Activated CD4-positive, alpha-beta T cell treated with anti-CD3 and anti-CD28 coated beads, Interleukin-10, Interleukin-2, amounts not matched to agents 100 ng/mL and 50 ng/mL, durations not matched to agents 16 hours and 8 hours (primary cell): ENCODE measurements around the gene TARS2.

Experiments used
- DNase-seq: peaks from one replicate; pipeline ENCODE4 v3.0.0-alpha.2; 2020

The TARS2 gene

DNA sequence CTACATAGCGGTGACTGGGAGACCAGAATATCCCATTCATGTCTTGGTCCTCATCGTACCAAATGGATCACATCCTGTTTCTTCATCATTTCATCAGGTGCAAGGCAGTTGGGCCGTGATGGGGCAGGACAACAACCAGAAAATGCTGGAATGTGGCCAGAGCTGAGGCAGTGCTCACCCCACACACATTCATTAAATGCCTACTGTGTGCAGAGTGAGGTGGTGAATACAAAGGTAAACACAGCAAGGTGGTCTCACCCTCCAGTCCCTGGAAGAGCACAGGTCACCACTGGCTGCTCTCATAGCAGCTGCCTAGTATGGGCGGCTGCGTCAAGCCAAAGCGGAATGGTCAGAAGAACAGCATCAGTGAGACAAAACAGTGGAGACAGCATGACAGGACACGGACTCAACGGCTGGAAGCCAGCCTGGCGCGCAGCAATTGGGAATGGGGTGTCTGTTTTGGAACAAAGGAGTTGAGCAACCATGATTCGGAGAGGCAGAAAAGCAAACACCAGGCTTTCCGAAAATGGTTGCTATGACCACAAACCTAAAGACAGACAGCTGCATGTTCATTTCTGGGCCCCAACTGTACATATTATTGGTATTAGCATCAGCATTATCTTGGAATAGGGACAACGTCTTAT is 56.4 kb downstream of the TARS2 start:
- DNase-seq: no peak

DNA sequence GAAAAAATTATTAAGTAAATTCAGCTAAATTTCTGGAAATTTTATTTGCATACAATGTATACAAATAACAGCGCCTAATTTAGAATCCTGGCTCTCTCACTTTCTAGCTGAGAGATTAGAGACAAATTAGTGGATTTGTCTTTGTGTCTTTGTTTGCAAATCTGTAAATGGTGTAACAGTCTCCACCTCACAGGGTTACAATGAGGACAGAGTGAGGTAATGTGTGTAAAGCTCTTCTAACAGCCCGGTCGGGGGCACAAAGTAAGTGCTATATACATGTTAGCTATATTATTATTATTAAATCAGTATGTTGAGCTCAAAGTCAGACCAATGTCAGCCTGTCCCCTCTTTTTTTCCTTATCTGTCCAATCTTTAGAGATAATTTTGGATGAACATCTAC is 57.0 kb downstream of the TARS2 start:
- no peak for DNase-seq

DNA sequence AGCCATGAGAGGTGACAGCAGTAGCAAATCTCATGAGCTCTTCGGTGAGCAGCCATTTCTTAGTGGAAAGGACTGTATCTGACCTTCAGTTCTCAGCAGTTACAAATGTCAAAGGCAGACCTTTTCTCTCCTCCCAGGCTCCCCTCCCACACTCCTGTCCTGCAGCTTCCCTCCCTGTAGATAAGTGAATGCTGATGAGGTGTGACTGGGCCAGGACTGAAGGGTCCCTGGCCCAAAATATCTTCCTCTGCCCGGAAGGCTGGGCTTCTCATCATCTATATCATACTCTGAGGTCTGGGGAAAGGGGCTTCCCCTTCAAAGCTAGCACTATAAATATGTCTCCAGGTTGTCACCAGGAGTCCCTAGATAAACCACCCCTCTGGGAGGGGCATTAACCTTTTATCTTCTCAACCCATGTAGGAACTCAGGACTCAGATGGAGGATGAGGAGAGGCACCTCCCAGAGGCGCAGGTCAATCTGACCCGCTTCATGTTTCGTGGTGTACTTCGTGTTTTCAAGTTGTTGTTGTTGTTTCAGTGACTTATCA is 58.3 kb downstream of the TARS2 start:
- no peak for DNase-seq

DNA sequence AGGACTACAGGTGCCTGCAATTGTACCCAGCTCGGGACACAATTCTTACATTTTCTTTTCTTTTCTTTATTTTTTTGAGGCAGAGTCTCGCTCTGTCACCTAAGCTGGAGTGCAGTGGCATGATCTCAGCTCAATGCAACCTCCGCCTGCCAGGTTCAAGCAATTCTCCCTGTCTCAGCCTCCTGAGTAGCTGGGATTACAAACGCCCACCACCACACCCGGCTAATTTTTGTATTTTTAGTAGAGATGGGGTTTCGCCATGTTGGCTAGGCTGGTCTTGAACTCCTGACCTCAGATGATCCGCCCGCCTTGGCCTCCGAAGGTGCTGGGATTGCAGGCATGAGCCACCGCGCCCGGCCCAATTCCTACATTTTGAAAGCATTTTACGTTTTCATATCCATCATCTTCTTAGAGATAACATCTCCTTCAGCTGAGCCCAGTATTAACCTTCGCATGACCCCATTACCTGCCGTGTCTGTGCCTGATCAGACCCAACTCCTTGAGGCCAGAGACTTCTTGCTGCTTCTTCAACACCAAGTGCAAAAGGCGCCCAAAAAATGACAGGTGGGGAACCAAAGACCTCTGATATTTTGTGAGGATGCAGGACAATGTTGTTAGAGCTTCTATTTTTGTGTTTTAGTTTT is 59.2 kb downstream of the TARS2 start:
- DNase-seq: no peak

DNA sequence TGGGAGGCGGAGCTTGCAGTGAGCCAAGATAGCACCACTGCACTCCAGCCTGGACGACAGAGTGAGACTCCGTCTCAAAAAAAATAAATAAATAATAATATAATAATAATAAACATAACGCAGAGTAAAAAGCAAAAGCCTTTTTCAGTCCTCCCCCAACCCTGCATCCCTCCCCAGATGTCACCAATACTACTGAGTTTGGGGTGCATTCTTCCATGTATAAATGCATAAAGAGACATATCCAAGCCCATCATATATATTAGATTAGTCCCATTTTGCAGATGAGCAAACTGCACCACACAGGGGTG is 61.1 kb downstream of the TARS2 start:
- no peak for DNase-seq

DNA sequence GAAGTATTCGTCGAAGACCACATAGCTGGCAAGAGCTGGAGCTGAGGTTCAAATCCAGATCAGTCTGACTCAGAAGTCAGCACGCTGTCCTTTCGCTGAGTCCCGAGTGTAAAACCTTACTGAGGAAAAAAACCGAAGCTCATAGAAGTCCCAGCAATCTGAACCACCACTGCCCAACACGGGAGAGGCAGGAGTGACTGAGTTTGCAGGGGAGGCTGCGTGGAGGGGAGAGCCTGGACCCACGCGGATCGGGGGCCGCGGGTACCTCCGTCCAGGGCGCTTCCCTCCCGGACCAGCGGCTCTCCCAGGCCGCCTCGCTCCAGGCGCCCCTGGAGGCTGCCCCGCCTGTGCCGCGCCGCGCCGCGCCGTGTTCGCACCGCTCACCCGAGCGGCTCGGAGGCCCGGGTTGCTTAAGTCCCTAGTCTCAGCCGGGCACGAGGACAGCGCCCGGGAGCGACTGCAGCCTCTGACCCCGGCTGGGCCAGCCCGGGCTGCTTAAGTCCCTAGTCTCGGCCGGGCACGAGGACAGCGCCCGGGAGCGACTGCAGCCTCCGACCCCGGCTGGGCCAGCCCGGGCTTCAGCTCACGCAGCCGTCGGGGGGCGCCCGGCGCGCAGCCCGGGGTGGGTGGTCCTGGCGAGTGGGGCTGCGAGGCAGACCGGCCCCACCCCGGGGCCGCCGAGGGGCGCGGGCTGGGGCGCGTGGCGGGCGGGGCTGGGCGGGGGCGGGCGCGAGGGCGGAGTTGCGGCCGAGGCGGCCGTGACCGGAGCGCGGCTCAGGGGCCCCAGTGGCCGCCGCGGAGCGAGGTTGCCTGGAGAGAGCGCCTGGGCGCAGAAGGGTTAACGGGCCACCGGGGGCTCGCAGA is 61.6 kb downstream of the TARS2 start, which contains the start of gene ADAMTSL4:
Gene ADAMTSL4, plus strand, starts transcription at position 777 of the 864 bp plus-strand sequence. CDS start 2,881 bp downstream, outside the sequence.
- peak; percentile 40 for DNase-seq

DNA sequence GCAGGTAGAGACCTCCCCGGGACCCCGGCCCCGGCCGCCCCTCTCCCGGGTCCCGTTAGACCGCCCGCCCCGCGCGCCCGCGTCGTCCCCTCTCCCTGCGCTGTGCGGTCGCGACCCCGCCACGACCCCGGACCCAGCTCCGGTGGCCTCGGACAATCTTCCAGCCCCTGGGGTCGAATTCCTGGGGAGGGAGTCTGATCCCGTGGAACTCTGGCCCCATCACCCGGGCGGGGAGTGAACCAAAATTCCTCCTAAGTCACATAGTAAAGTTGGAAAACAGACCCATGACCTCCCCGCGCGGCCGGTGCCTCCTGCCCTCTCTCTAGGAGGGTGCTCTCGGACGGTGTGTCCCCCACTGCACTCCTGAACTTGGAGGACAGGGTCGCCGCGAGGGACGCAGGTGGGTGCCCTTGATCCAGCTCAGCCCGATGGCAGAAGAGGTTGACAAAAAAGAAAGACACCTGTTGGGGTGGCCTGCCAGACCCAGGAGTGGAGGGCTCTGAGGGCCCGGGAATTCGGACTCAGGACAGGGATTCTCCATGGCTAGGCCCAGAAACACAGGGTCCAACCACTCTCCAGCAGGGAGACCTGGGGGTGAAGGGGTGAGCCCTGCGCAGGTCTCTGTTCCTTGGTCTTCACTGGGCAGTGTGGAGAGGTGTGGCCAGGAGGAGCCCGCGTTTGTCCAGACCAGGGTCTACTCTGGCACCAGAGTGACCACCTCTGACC is 62.4 kb downstream of the TARS2 start:
- no peak for DNase-seq

DNA sequence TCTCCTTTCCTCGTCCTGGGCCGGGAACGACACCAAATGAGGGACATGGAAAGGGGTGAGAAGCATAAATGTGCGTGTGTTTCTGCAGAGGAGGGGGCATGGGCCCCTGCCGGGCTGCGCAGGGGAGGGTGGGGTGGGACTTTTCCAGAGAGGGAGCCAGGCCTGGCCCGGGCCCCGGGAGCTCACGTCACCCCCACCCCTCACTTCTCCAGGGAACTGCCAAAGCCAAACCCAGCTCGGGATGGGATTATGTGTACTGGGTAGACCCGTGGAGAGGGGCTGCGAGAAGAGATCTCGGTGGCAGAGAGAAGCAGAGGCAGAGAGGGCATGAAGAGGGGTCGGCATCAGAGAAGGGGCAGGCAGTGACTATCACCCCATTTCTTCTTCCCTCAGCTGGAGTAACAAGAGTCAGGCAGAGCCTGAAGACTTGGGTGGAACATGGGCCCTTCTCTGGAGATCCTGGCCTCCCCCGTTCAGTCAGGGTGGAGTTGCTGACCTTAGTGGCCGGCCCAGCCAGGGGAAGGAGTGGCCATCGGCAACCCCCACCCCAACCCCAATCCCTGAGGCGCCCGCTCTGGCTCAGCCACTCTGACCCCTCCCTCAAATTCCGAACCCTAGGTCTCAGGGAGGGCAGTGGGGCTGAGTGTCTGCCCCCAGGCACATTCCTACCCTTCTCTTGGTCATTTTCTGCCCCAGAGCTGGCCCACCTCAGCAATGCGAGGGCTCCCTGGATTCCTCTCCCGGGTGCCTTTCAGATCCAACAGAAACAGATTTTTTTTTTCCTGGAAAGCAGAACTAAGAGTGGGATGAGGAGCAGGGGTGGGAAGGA is 63.2 kb downstream of the TARS2 start:
- DNase-seq: no peak

DNA sequence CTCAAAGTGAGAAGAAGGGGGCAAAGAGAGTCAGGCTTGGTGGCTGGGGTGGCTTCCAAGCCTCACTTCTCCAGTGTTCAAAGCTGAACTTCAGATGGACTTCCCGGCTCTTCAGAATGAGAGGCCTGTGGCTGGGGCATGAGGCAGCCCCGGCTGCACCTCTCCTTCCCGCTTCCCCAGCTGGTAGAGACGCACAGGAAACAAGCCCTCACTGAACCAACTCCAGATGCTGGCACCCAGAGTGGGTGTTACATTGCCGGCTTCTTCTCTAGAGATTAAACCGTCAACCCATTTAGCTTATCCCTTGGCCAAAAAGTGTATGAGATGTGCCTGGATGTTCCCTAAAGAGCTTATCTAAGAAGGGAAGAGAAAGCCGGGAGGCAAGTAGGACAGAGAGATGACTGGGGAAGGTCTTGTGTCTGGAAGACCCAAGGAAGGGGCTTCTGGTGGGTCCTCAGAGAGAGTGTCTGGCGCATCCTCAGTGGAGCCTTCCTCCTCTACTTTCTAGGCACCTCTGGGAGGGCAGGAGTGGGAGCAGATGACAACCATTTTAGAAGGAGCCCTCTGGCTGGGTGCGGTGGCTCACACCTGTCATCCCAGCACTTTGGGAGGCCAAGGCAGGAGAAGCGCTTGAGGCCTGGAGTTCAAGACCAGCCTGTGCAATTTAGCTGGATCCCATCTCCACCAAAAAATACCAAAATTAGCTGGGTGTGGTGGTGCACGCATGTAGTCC is 64.0 kb downstream of the TARS2 start:
- DNase-seq: no peak

DNA sequence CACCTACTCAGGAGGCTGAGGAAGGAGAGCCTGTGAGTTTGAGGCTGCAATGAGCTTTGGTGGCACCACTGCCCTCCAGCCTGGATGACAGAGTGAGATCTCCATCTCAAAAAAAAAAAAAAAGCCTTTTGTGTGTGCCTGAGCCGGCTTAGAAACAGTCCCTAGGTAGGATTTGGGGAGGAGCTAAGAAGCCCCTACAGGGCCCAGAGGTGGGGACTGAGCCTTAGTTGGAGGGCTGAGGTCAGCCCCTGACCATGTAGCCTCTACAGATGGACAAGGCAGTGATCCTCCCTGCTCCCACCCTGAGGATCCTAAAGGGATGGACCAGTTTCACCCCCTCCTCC is 64.5 kb downstream of the TARS2 start:
- DNase-seq: no peak

DNA sequence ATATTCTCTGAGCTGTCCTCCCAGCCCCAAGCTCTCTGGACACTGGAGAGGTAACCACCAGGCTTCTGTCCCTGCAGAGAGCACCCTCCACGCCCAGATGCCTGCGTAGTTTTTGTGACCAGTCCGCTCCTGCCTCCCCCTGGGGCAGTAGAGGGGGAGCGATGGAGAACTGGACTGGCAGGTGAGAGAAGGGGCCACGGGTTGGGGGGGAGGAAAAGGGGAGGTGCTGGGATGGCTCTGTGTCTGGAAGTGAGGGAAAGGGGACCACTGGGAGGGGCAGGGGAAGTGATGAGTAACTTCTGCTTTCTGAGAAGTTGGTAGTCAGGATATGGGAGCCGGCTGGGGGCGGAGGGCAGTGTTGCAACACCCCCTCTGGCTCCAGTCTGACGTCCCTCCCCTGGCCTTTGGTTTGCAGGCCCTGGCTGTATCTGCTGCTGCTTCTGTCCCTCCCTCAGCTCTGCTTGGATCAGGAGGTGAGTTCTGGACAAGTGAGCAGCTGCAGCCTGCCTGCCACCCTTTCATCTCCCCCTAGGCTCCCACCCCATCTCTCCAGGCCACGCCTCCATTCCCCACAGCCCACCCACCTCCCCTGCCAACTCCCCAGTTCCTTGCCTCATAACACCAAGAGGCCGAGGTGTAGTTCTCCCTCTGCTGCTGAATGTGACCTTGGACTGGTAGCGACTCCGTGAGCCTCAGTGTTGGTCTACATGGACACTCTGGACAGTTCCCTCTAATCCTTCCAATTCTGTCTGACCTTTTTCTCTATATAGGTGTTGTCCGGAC is 65.1 kb downstream of the TARS2 start:
- DNase-seq: peak; percentile 47

DNA sequence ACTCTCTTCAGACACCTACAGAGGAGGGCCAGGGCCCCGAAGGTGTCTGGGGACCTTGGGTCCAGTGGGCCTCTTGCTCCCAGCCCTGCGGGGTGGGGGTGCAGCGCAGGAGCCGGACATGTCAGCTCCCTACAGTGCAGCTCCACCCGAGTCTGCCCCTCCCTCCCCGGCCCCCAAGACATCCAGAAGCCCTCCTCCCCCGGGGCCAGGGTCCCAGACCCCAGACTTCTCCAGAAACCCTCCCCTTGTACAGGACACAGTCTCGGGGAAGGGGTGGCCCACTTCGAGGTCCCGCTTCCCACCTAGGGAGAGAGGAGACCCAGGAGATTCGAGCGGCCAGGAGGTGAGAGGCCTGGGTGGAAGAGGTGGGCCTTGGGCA is 65.7 kb downstream of the TARS2 start:
- DNase-seq: no peak

DNA sequence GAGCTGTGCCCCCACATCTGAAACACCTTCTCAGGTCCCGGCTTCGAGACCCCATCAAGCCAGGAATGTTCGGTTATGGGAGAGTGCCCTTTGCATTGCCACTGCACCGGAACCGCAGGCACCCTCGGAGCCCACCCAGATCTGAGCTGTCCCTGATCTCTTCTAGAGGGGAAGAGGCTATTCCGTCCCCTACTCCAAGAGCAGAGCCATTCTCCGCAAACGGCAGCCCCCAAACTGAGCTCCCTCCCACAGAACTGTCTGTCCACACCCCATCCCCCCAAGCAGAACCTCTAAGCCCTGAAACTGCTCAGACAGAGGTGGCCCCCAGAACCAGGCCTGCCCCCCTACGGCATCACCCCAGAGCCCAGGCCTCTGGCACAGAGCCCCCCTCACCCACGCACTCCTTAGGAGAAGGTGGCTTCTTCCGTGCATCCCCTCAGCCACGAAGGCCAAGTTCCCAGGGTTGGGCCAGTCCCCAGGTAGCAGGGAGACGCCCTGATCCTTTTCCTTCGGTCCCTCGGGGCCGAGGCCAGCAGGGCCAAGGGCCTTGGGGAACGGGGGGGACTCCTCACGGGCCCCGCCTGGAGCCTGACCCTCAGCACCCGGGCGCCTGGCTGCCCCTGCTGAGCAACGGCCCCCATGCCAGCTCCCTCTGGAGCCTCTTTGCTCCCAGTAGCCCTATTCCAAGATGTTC is 66.3 kb downstream of the TARS2 start:
- no peak for DNase-seq

DNA sequence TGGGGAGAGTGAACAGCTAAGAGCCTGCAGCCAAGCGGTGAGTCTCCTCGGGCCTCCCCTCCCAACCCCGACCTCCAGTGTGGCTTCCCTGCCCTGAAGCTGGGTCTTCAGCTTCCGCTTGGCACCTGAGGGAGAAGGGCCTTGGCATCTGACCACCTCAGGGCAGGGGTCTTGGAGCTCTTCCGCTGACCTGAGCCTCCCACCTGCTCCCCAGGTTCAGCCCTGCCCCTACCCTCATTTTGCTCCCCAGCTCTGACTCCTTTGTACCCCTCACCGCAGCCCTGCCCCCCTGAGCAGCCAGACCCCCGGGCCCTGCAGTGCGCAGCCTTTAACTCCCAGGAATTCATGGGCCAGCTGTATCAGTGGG is 66.8 kb downstream of the TARS2 start:
- no peak for DNase-seq

DNA sequence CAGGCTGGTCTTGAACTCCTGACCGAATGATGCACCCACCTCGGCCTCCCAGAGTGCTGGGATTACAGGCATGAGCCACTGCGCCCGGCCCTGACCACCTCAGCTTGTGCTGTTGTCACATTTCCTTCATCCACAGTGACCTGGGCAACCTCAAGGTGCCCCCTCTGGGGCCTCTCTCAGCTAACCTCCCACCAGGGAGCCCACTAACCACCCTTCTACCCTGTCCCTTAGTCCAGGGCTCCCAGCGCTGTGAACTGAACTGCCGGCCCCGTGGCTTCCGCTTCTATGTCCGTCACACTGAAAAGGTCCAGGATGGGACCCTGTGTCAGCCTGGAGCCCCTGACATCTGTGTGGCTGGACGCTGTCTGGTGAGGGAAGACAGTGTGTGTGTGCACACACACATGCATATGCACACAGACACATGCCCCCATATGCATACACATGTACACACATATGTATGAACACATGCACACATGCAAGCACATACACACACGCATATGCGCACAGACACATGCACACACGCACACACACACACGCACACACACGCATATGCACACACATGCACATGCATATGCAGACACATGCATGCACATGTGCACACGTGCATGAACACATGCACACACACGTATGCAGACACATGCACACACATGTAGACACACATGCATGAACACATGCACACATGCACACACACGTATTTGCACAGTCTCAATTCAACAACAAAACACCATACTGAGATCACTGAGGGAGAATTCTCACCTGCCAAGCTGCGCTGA is 68.2 kb downstream of the TARS2 start:
- DNase-seq: no peak

DNA sequence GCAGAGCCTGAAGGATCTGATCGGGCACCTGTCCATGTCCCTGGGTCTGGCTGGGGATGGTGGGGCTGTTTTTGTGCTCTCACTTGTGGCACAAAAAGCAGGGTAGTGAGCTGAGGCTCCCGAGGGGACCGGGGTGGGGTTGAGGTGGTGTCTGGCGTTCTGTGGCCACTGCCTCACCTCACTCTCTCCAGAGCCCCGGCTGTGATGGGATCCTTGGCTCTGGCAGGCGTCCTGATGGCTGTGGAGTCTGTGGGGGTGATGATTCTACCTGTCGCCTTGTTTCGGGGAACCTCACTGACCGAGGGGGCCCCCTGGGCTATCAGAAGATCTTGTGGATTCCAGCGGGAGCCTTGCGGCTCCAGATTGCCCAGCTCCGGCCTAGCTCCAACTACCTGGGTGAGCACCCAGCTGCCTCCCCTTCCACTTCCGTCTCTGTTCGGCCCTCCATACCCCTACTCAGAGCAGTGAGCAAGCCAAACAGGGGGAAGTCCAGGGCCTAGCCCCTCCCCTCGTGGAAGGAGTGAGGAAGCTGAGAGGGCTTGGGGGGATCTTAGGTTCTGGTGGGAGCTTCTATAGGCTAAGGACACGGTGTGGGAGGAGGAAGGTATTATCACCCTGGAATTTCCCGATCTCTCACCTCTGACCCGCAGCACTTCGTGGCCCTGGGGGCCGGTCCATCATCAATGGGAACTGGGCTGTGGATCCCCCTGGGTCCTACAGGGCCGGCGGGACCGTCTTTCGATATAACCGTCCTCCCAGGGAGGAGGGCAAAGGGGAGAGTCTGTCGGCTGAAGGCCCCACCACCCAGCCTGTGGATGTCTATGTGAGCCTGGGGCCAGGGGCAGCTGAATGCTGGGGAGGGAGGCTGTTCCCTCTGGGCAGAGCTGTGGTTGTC is 69.0 kb downstream of the TARS2 start:
- DNase-seq: no peak

DNA sequence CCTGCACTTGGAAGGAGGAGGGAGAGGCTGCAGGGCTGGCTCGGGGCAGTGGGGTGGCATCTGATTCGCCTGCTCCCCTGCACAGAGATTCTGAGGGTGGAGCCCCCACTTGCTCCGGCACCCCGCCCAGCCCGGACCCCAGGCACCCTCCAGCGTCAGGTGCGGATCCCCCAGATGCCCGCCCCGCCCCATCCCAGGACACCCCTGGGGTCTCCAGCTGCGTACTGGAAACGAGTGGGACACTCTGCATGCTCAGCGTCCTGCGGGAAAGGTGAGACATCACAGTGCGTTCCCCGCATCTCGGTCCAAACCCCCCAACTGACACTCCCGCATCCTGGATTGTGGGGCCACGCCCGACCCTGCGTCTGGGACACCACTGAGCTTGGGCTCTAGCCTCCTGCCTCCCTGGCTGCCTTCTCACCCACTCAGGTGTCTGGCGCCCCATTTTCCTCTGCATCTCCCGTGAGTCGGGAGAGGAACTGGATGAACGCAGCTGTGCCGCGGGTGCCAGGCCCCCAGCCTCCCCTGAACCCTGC is 69.9 kb downstream of the TARS2 start:
- no peak for DNase-seq
